Parathyroid adenoma (tissue), 2 donors: ENCODE results near the gene ITIH5.

ENCODE experiments used
- H2AFZ ChIP-seq: fragments of 300-600 bp; sonication (generic); one replicate; pipeline ENCODE4 v1.7.0; 2017; ENCODE audit warnings: antibody characterized with exemption, mild to moderate bottlenecking
- H3K27ac ChIP-seq: fragments of 300-600 bp; sonication (generic); one replicate; pipeline ENCODE4 v1.7.0; 2017
- H3K27me3 ChIP-seq: fragments of 300-600 bp; sonication (generic); one replicate; pipeline ENCODE4 v1.7.0; 2017; ENCODE audit warnings: low read length; ENCODE audit not compliant: control insufficient read depth, insufficient read depth
- H3K36me3 ChIP-seq: fragments of 300-600 bp; sonication (generic); one replicate; pipeline ENCODE4 v1.7.0; 2017; ENCODE audit warnings: low read length; ENCODE audit not compliant: control insufficient read depth, insufficient read depth
- H3K4me1 ChIP-seq: fragments of 300-600 bp; sonication (generic); one replicate; pipeline ENCODE4 v1.7.0; 2017; ENCODE audit warnings: control low read depth
- H3K4me2 ChIP-seq: fragments of 300-600 bp; sonication (generic); one replicate; pipeline ENCODE4 v1.7.0; 2017; ENCODE audit warnings: low read length
- H3K4me3 ChIP-seq: fragments of 300-600 bp; sonication (generic); one replicate; pipeline ENCODE4 v1.7.0; 2017; ENCODE audit warnings: low read depth, low read length
- H3K79me2 ChIP-seq: fragments of 300-600 bp; sonication (generic); one replicate; pipeline ENCODE4 v1.7.0; 2017; ENCODE audit warnings: control low read depth
- H3K9ac ChIP-seq: fragments of 300-600 bp; sonication (generic); one replicate; pipeline ENCODE4 v1.7.0; 2017; ENCODE audit warnings: mild to moderate bottlenecking
- H3K9me3 ChIP-seq: fragments of 300-600 bp; sonication (generic); one replicate; pipeline ENCODE4 v1.7.0; 2017; ENCODE audit warnings: low read length; ENCODE audit not compliant: control insufficient read depth
- CTCF ChIP-seq: fragments of 300-600 bp; sonication (generic); IDR thresholded peaks from one replicate; pipeline ENCODE4 v1.7.0; 2017; ENCODE audit warnings: antibody characterized with exemption, mild to moderate bottlenecking
- donor health status: primary hyperparathyroidism.

ITIH5 gene

GRCh38 chr10:7513455-7513854 is 153.3 kb downstream of the ITIH5 start:
- Histone ChIP-seq H3K4me1 (no peaks in the 10 kb centered on the region), H3K9me3 (peaks cover 5% of the 10 kb centered on the region), H3K4me2 (no peak overlapping the region), H3K27ac (no peak overlapping the region), H2AFZ (no peak overlapping the region), H3K4me3 (no peak overlapping the region), H3K27me3 (no peaks in the 10 kb centered on the region), H3K36me3 (no peaks in the 10 kb centered on the region), H3K79me2 (no peaks in the 10 kb centered on the region), H3K9ac (no peak overlapping the region)
- no peak for TF ChIP-seq CTCF

GRCh38 chr10:7512487-7512886 is 154.3 kb downstream of the ITIH5 start:
- H3K4me2 ChIP-seq = no peak overlapping the region
- H3K9ac ChIP-seq = no peak overlapping the region
- no peak for TF ChIP-seq CTCF
- no peak overlapping the region for H3K4me3 ChIP-seq
- no peaks in the 10 kb centered on the region for H3K4me1 ChIP-seq
- H3K36me3 ChIP-seq = no peaks in the 10 kb centered on the region
- peaks cover 5% of the 10 kb centered on the region for H3K9me3 ChIP-seq
- no peak overlapping the region for H3K27ac ChIP-seq
- H3K27me3 ChIP-seq = no peaks in the 10 kb centered on the region
- no peaks in the 10 kb centered on the region for H3K79me2 ChIP-seq
- H2AFZ ChIP-seq = no peak overlapping the region

- H2AFZ ChIP-seq = no peak overlapping the region
- H3K4me2 ChIP-seq = peak overlapping the region; percentile 31
- H3K27ac ChIP-seq = no peak overlapping the region
- no peak overlapping the region for H3K4me3 ChIP-seq
- no peak overlapping the region for H3K9ac ChIP-seq
- no peak for TF ChIP-seq CTCF
- no peaks in the 10 kb centered on the region for H3K27me3 ChIP-seq
- H3K4me1 ChIP-seq = no peaks in the 10 kb centered on the region
- H3K79me2 ChIP-seq = no peaks in the 10 kb centered on the region
- no peaks in the 10 kb centered on the region for H3K36me3 ChIP-seq
- peaks cover 5% of the 10 kb centered on the region for H3K9me3 ChIP-seq
Observed at GRCh38 chr10:7511612-7512011, 155.2 kb downstream of the ITIH5 start.
